Glutamatergic neuron (in vitro differentiated cells): ENCODE results near the gene DNASE2B. TPM values are rescaled to one million over a fixed set of nuclear protein-coding genes. Genes with fewer than 3 reads are reported as not detected.

Experiments
- DNase-seq: peaks from one replicate; pipeline ENCODE4 v3.0.0; 2022
- H3K27ac Mint-ChIP-seq: one replicate; pipeline ENCODE4 v1.8.0; 2020; ENCODE audit warnings: mild to moderate bottlenecking, mixed read lengths, inconsistent platforms; ENCODE audit not compliant: unreplicated experiment
- H3K27me3 Mint-ChIP-seq: one replicate; pipeline ENCODE4 v1.8.0; 2020; ENCODE audit warnings: mild to moderate bottlenecking, moderate library complexity, mixed read lengths, inconsistent platforms; ENCODE audit not compliant: unreplicated experiment
- H3K36me3 Mint-ChIP-seq: one replicate; pipeline ENCODE4 v1.8.0; 2020; ENCODE audit warnings: mild to moderate bottlenecking, mixed read lengths, inconsistent platforms; ENCODE audit not compliant: unreplicated experiment
- H3K4me1 Mint-ChIP-seq: one replicate; pipeline ENCODE4 v1.8.0; 2020; ENCODE audit warnings: mild to moderate bottlenecking, low read depth, mixed read lengths, inconsistent platforms; ENCODE audit not compliant: unreplicated experiment
- H3K4me3 Mint-ChIP-seq: one replicate; pipeline ENCODE4 v1.8.0; 2020; ENCODE audit warnings: mild to moderate bottlenecking, mixed read lengths, inconsistent platforms; ENCODE audit not compliant: unreplicated experiment
- H3K9me3 Mint-ChIP-seq: one replicate; pipeline ENCODE4 v1.8.0; 2020; ENCODE audit warnings: mild to moderate bottlenecking, moderate library complexity, mixed read lengths, inconsistent platforms; ENCODE audit not compliant: unreplicated experiment
- CTCF ChIP-seq: fragments of 200-600 bp; sonication (generic); IDR thresholded peaks from one replicate; pipeline ENCODE4 v1.5.0; 2021; ENCODE audit not compliant: partially characterized antibody, unreplicated experiment
- total RNA-seq: library from RNA; stranded (reverse); fragmentation: NEBNext Ultra II Directional; extraction: Animal tissue kit (Norgen Biotek cat#: 25700); gene quantifications from one replicate; pipeline ENCODE4 v1.2.1, GENCODE V29; 2021; ENCODE audit not compliant: unreplicated experiment

Gene DNASE2B
- total RNA-seq, 1 donor from 2014 or later = not detected

- Mint-ChIP-seq H3K27ac (no peak overlapping the region), H3K4me3 (no peak overlapping the region), H3K36me3 (no peaks in the 10 kb centered on the region), H3K27me3 (peaks cover 2% of the 10 kb centered on the region), H3K9me3 (no peaks in the 10 kb centered on the region), H3K4me1 (no peaks in the 10 kb centered on the region)
- no peak for TF ChIP-seq CTCF
- DNase-seq = no peak
Observed at GRCh38 chr1:84386716-84387479, 11.4 kb upstream of the DNASE2B start.

- peaks cover 2% of the 10 kb centered on the region for H3K27me3 Mint-ChIP-seq
- no peak overlapping the region for H3K27ac Mint-ChIP-seq
- no peaks in the 10 kb centered on the region for H3K4me1 Mint-ChIP-seq
- no peaks in the 10 kb centered on the region for H3K9me3 Mint-ChIP-seq
- no peak overlapping the region for H3K4me3 Mint-ChIP-seq
- no peaks in the 10 kb centered on the region for H3K36me3 Mint-ChIP-seq
- DNase-seq = no peak
- TF ChIP-seq CTCF = no peak
Observed at GRCh38 chr1:84387480-84388163, 10.7 kb upstream of the DNASE2B start.

- TF ChIP-seq CTCF = no peak
- no peaks in the 10 kb centered on the region for H3K36me3 Mint-ChIP-seq
- no peaks in the 10 kb centered on the region for H3K4me1 Mint-ChIP-seq
- peaks cover 2% of the 10 kb centered on the region for H3K27me3 Mint-ChIP-seq
- H3K9me3 Mint-ChIP-seq = no peaks in the 10 kb centered on the region
- H3K4me3 Mint-ChIP-seq = no peak overlapping the region
- DNase-seq = no peak
- no peak overlapping the region for H3K27ac Mint-ChIP-seq
Observed at GRCh38 chr1:84390226-84390625, 8.1 kb upstream of the DNASE2B start.

GRCh38 chr1:84401156-84401555 is 2.9 kb downstream of the DNASE2B start:
- Mint-ChIP-seq H3K27ac (no peak overlapping the region), H3K36me3 (no peaks in the 10 kb centered on the region), H3K9me3 (no peaks in the 10 kb centered on the region), H3K4me1 (no peaks in the 10 kb centered on the region), H3K4me3 (no peak overlapping the region), H3K27me3 (peaks cover 2% of the 10 kb centered on the region)
- DNase-seq = no peak
- no peak for TF ChIP-seq CTCF

- no peak for TF ChIP-seq CTCF
- H3K9me3 Mint-ChIP-seq = no peaks in the 10 kb centered on the region
- no peak for DNase-seq
- no peak overlapping the region for H3K4me3 Mint-ChIP-seq
- H3K36me3 Mint-ChIP-seq = no peaks in the 10 kb centered on the region
- H3K27ac Mint-ChIP-seq = no peak overlapping the region
- no peaks in the 10 kb centered on the region for H3K4me1 Mint-ChIP-seq
- H3K27me3 Mint-ChIP-seq = peaks cover 2% of the 10 kb centered on the region
Observed at GRCh38 chr1:84402060-84402459, 3.8 kb downstream of the DNASE2B start.
